HG03520 (cell line): ENCODE data around the gene ATP8B3.

Source experiments
- ATAC-seq: cut with Tn5 transposase; IDR thresholded peaks from one replicate; pipeline ENCODE4 v1.9.1; 2021; ENCODE audit warnings: mild to moderate bottlenecking, moderate library complexity; ENCODE audit not compliant: unreplicated experiment

Gene ATP8B3

DNA sequence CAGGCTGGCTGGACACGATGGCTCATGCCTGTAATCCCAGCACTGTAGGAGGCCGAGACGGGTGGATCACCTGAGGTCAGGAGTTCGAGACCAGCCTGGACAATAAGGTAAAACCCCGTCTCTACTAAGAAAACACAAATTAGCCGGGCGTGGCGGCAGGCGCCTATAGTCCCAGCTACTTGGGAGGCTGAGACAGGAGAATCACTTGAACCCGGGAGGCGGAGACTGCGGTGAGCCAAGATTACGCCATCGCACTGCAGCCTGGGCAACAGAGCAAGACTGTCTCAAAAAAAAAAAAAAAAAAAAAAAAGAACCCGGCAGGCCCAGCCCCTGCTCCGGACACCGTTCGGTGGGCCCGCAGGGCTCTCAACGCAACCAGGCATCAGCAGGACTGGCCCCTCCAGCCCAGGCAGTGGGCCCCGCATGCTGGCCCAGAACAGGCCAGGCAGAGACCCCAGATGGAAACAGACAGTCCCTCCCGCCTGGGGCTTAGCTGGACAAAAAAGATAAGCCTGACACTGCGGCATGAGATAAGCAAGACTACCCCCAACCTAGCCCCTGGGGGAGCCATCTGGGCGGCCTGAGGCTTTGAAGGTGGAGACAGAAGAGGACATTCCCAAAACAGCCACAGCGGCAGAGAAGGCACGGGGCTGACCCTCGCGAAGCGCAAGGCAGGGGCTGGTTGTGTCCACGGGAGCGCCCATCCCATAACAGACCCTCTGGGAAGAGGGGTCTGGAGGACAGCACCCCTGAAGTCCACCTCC is 24.6 kb upstream of the ATP8B3 start:
- no peak for ATAC-seq

DNA sequence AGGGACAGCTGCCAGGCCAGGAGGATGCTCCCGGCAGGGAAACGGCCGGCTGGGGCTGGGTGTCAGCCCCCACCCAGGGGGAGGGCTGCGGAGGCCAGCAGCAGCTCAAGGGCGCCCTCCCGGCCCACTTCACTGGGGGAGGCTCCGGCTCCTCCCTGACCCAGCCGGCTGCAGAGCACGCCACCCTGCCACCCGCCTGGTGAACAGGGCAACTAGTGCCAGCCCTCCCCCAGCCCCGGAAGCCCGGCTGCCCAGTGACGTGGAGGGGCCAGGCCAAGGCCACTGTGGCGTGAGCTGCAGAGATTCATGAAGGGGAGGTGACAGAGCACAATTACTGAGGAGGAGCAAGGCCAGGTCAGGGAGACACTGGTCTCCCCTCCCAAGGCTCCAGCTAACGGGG is 21.5 kb upstream of the ATP8B3 start:
- ATAC-seq: no peak

DNA sequence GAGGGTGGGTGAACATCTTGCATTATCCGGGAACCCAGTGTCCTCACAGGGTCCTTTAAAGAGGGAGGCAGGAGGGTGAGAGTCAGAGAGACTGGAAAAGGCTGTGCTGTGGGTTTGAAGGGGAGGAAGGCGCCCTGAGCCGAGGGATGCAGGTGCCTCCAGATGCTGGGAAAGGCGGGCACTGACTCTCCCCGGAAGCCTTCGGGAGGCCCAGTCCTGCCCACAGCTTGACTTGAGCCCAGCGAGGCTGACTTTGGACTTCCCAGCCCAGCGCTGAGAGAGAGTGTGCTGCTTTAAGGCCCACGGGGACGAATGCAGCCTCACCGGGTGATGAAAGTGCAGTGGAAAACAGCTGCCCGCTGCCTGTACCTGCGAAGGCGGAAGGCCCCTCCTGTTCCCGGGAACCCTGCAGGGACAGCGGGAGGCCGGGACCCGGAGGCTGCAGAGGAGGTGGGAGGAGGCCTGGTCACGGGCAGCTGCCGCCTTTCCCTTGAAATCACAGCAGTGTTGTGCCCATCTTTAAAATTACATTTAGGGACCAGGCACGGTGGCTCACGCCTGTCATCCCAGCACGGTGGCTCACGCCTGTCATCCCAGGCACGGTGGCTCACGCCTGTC is 20.1 kb upstream of the ATP8B3 start:
- ATAC-seq: no peak

- no peak for ATAC-seq
These were observed 18.9 kb upstream of the ATP8B3 start for GRCh38 chr19:1830978-1831377.

DNA sequence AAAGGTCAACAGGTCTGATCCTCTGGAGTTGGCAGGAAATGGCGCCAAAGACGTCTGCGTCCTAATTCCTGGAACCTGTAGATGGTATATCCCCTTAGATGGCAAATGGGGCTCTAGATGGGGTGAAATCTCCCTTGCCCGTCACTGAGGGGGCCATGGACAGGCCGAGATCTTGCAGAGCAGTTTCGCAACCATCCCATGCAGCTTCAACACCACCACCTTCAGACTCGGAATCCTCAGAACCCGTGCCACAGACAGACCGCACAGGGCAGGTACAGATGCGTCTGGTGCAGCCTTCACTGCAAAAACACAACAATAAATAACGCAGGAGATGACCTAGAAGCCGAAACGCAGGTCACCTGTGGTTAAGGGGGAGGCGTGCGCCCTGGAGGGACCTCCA is 18.5 kb upstream of the ATP8B3 start:
- ATAC-seq: no peak

DNA sequence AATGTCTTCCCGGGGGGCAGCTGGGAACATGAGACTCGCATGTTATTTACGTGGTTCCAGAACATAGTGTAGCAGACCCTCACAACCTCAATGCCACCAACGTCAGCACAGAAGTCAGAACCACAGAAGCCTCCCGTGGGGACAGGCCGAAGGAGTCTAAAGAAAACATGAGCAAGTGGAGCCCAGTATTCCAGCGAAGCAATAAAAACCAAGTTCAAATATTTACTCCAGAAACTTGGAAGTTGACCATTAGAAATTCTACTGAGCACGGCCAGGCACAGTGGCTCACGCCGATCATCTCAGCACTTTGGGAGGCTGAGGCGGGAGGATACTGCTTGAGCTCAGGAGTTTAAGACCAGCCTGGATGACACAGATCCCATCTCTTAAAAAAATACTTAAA is 17.9 kb upstream of the ATP8B3 start:
- no peak for ATAC-seq

DNA sequence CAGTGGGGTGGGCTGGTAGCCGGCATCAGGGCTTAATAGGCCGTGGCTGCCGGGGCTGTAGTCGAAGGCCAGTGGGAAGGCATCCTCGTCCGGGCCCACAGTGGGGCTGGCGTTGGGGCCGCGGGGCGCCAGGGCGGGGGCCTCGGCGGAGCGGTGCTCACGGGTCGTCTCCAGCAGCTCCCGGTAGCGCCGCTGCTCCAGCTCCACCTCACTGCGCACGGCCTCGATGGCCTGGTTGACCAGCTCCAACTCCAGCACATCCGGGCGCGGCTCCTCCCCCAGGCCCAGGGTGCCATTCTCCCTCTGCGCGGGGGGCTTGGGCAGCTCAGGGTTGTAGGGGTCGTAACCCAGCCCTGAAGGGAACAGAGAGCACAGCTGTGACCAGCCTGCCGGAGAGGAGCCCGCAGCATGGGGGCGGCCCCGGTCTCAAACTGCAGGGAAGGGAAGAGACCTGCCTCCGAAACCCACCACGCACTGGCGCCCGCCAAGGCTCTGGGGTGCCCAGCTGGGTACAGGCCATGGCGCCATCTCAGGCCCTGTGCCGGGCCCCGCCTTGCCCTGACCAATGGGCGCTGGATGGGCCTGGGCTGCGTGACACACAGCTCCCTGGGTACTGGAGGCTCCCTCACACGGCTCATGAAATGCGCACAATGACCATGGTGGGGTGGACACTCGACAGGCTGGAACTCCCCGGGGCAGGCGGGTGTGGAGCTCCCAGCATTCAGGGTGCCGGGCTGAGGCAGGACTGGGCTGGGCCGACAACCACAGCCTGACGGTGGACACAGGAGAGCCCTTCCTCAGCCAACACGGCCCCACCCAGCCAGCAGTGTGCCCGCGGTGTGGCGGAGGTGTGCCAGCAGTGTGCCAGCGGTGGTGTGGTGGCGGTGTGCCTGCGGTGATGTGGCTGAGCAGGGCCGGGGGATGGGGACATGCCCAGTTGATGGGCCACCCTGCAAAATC is 16.5 kb upstream of the ATP8B3 start:
- no peak for ATAC-seq

DNA sequence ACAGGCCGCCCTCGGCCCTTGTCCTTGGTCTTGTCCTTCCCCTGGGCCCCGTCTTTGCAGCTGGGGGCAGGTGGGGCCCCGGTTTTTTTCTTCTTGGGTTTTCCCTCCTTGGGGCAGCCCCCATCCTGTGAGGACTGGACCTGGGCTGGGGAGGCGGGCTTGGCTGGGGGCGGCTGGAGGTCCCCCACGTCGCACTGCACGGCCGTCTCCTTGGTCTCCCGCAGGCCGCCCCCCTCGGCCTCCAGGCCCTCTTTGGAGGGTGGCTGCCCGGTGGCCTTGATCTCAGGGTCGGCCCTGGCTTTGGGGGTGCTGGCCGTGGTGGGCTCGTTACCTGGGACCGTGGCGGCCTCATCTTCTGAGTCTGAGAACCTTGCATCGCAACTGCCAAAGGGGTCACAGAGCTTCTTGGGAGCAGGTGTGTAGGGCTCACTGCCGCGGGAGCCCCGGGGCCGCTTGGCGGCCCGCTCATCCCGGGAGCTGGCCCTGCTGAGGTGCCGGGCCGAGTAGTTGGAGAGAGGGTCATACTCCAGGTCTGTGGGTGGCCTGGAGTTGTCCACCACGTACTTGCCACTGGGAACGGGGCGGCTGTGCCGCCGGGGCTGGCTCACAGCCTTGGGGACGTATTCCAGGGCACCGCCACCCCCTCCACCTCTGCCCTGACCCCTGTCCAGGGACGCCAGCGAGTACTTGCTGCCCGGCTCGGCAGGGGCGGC is 15.6 kb upstream of the ATP8B3 start:
- ATAC-seq: no peak

- no peak for ATAC-seq
These were observed 14.8 kb upstream of the ATP8B3 start for GRCh38 chr19:1826557-1827521.

- no peak for ATAC-seq
These were observed 14.0 kb upstream of the ATP8B3 start for GRCh38 chr19:1825909-1826556.

DNA sequence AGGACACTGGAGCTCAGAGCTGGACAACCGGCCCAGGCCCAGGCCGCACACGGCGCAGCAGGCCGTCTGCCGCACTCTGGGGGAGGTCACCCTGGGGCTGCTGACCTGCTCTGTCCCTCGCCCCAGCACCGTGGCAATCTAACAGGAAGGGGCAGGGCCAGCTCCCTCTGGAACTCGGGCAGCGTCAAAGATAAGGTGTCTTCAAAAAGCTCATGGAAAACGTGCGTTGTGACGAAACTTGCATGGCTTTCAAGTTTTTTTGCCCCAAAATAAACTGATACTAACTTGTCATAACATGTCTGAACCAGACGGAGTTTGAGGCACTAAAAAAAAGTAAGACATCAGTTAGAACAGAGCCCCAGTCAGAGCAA is 12.2 kb upstream of the ATP8B3 start:
- no peak for ATAC-seq

- no peak for ATAC-seq
These were observed 11.6 kb upstream of the ATP8B3 start for GRCh38 chr19:1823539-1824251.

- ATAC-seq: no peak
These were observed 10.9 kb upstream of the ATP8B3 start for GRCh38 chr19:1823020-1823419.

DNA sequence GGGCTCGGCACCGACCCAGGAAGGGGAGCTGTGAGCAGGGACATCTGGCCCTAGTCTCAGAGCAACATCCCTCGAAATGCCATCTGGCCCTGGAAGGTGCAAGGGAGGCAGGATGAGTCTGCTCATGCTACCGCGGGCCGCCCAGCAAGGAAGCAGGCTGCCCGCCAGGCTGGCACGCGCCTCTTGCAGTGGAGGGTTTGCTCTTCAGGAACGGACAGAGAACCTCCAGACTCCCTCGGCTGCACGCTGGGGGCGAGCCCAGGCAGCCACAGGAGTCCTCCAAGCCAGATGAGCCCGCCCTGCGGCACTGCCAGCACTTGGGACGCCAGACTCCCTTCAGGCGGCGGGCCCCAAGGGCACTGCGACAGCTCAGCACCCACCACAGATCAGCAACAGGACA is 10.1 kb upstream of the ATP8B3 start:
- no peak for ATAC-seq

GRCh38 chr19:1819341-1820255 is 7.5 kb upstream of the ATP8B3 start:
- ATAC-seq: no peak

DNA sequence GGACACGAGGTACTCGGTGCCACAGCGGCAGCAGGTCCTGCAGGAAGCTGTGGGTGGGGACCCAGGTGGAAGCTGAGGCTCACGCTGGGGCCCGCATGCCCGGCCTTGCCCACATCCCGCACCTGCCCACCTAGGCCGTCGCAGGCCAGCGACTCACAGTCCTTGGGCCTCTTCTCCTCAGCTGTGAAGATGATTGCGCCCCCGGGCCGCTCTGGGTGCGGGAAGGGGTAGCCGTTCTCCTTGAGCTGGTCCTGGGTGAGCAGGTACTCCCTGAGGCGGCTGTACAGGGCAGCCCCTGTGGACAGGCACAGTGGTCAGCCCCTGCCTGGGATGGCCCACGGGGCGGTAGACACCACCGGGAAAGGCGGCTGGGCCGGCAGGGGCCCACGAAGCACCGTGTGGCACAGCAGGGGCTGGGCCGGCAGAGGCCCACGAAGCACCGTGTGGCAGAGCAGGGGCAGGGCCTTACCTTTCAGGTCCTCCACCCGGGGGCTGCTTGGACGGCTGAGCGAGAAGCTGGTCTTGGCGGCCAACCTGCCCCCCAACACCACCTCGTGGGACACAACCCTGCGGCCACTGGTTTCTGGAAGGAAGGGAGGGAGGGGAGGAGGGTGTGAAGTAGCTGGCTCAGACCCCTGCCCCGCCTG is 6.6 kb upstream of the ATP8B3 start:
- ATAC-seq: no peak

DNA sequence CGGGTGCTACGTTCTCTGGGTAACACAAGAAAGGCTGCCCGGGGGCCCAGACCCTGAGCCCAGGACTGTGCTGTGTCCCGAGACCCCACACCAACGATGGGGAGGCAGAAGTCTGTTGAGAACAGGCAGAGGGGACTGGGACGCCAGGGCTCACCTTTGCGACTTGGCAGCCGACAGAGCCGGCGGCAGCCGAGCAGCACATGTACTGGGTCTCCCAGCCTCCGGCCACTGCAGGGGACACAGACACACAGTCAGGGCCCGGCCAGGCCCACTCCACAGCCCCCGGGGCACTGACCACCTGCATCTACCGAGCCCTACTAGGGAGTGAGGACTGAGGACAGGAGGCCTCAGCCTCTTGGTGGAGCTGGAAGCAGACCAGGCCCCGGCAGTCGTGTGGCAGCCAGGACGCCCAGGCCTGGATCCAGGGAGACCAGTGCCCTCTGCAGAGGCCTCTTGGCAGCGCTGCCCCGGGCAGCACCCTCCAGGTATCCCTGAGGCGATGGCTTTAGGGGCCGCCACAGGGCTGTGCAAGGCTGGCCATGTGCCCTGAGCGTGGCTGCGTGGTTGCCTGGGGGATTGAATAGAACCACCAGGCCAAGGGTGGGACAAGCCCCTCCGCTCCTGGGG is 5.6 kb upstream of the ATP8B3 start:
- ATAC-seq: no peak
